Measurements from ENCODE around the gene TIMM44.

TIMM44 gene

DNA sequence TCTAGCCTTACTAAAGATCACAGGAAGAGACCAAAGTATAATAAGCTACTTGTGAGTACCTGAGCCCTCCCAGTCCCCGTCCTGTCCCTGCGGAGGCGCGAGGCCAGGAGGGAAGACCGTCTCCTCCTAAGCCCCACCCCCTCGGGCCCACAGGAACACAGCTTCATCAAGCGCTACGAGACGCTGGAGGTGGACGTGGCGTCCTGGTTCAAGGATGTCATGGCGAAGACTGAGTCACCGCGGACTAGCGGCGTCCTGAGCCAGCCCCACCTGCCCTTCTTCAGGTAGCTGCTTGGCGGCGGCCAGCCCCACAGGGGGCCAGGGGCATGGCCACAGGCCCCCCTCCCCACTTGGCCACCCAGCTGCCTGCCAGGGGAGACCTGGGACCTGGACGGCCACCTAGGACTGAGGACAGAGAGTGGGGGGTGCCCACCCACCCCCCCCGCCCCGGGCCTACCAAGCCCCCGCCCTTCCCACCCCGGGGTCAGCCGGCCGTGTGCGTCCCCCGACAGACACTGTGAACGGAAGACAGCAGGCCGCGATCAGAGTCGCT, 31.2 kb downstream of the TIMM44 start:
- DNase-seq = no peak

DNA sequence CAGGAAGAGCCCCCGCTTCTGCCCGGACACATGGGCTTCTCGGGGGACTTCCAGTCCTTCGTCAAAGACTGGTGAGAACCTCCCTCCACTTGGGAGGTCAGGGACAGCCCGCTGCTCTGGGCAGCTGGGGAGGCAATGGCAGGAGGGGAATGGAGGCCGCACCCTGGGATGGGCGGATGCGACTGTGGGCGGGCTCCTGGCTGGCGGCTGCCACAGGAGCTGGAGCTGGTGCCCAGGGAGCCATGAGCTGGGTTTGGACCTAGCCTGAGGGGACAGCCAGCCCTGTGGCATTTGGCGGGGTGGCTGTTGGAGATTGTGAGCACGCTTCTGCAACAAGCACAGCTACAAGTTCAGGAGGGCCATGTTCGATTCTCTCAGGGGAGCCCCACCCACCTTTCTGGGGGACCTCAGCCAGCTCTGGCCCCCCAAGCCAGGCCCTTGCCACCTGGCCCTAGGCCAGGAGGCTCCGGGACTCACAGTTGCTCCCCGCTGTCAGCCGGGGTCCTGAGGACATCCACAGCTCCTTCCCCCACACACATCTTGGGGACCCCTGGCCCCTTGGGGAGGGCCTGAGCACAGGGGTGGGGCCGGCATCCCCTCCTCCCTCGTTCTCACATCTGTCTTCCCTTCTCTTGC, 31.8 kb downstream of the TIMM44 start:
- no peak for DNase-seq

DNA sequence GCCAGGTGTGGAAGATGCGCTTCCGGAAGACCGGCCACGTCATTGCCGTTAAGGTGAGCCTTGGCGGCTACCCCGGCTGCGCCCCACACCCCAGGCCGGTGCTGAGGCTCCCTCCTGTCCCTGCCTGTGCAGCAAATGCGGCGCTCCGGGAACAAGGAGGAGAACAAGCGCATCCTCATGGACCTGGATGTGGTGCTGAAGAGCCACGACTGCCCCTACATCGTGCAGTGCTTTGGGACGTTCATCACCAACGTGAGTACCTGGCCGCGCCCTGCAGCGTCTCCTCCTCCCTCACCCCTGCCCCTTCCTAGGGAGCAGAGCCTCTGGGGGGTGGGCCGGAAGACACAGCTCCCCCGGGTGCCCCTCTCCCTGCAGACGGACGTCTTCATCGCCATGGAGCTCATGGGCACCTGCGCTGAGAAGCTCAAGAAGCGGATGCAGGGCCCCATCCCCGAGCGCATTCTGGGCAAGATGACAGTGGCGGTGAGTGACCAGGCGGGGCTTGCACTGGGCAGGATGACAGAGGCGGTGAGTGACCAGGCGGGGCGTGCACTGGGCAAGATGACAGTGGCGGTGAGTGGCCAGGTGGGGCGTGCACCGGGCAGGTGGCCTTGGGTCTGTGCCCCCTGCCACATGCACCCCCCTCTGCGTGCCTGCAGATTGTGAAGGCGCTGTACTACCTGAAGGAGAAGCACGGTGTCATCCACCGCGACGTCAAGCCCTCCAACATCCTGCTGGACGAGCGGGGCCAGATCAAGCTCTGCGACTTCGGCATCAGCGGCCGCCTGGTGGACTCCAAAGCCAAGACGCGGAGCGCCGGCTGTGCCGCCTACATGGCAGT, 32.9 kb downstream of the TIMM44 start:
- no peak for DNase-seq

DNA sequence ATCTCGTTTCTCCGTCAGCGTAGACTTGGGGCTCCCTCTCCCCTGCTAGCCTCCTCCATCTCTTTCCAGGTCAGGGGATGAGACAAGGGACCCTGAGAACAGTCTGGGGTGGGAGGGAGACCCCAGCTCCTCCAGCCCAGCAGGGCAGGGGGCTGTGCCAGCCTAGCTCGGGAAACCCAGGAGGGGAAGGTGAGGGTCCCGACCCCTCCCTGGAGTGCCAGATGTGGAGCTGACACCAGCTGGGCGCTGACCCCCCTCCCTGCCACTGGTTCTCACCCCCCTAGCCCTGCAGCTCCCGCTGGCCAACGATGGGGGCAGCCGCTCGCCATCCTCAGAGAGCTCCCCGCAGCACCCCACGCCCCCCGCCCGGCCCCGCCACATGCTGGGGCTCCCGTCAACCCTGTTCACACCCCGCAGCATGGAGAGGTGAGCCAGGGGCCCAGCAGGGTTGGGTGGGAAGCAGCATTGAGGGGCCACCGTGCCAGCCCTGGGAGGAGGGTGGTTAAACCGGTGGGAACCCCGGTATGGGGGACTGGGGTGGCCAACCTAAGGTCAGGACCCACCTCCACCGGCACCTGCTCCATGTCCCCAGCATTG, 33.9 kb downstream of the TIMM44 start:
- no peak for DNase-seq

DNA sequence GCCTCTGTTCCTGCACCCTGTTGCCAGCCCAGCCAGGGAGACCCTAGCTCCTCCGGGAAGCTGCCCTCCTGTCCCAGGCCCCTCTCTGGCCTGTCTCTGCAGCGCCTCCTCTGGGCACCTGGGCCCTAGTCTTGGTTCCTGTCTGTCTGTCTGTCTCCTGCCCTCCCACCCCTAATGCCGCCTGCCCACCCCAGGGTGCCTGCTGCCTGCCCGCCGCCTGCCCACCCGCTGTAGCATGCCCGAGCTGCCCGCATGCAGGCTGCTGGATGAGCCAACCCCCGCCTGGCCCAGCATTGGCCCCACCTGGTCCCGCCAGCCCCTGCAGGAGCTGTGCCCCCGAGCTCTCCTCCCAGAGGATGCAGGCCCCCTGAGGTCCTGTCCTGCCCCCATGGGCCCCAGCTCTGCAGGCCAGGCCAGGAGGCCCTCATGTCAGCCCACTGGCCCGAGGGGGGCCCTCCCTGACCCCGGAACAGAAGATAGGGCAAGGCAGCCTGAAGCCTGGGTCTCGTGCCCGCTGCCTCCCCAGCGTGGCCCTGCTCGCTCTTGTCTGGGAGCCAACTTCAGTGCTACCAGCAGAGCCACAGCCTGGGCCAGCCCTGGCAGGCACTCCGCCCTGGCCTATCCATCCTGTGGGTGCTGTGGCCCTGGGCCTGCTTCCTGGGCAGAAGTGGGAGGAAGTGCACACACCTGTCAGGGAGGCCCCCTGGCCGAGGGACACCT, 34.6 kb downstream of the TIMM44 start:
- DNase-seq = no peak

DNA sequence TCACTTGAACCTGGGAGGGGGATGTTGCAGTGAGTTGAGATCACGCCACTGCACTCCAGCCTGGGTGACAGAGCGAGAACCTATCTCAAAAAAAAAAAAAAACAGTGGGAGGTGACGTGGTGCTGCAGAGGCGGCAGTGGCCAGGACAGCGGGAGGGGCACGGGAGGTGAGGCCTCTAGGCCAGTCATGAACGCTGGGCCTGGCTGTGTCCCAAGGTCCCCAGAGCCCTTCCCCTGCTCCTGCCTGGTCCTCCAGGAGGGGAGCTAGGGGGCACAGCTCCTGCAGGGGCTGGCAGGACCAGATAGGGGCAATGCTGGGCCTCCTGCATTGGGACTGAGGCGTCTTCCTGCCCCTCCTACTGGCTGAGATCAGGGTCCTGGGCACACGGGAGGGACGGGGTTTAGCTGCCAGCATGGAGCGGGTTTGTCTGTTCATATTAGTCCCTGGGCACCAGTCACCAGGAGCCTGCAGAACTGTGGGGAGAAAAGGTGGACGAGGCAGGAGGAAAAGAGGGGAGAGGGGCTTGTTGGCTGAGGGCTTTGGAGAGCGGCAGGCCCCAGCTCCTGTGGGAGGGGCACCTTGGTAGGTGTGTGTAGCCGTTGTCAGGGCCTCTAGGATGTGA, 35.3 kb downstream of the TIMM44 start:
- DNase-seq = no peak

DNA sequence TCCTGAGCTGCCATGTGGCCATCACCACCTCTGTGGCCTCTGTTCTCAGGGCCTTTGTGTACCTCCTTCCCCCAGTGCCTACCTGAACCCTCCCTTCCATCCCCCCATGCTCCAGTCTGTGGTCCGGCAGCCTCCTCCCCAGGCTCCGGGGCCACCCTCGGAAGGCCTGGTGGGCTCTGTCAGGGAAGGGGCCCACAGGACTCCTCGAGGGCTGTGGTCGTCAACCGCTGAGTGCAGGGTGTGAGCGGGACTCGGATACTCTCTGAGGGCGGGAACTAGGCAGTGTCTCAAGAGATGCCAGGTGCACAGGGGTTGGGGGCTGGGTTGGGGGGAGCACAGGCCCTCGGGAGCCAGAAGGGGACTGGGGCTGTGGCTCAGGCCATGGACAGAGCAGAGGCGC, 35.9 kb downstream of the TIMM44 start:
- DNase-seq = no peak

- no peak for DNase-seq
These were observed 36.3 kb downstream of the TIMM44 start for GRCh38 chr19:7907122-7907521.

- no peak for DNase-seq
These were observed 37.6 kb downstream of the TIMM44 start for GRCh38 chr19:7905859-7906258.

- DNase-seq = no peak
These were observed 38.2 kb downstream of the TIMM44 start for GRCh38 chr19:7905268-7905667.

- DNase-seq = peak; percentile 61
These were observed 39.1 kb downstream of the TIMM44 start for GRCh38 chr19:7904074-7905020.

DNA sequence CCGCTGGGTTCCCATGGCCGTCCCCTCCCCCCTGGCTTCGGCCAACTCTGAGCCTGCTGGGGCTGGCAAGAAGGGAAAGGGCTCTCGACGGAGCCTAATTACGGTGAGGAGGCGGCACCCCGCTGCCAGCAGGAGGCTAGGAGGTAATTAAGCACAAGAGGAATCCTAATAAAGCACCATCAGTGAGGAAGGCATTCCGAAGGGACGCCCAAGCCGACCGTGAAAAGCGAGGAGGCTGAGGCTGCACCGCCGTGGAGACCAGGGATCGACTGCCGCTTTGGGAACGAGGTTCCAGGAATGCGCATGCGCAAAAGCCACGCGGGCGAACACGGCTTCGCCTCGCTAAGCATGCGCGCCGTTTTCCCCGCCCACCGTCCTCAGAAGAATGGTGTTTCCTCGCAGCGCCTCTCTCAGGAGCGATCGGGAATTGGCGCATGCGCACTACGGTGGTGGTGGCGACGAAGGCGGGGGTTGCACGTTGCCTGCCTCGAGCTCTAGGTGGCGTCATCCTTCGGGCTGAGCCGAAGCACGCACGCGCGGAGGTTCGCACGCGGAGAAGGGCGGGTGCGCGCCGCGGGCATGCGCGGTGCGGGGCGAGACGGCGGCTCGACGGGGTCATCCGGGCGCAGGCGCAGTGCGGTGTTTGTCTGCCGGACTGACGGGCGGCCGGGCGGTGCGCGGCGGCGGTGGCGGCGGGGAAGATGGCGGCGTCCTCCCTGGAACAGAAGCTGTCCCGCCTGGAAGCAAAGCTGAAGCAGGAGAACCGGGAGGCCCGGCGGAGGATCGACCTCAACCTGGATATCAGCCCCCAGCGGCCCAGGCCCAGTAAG, 40.0 kb downstream of the TIMM44 start, which contains the start of gene MAP2K7:
TSS of gene MAP2K7 (plus strand) at position 634 of the 830 bp plus-strand sequence. CDS start at position 702, 68 bp downstream.
- peak; percentile 100 for DNase-seq

DNA sequence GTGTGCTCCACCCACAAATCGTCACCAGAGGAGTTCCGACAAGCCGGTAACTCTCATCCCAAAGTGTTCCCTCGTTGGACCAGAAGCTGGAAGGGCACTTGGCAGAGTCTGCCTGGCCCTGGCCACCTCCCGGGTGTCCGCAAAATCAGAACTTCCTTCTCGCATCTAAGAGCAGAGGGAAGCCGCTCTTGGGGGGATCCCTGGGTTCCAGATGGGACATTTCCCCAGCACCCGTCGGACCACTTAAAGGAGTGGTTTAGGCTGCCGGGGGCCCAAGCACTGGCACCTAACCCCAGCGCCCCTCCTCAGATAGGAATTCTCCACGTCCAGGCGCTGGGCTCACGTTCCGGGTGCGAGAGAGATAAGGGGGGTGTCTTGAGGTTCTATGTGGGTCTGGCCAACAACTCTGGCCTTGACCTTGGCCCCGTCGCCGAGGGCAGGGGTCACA, 40.6 kb downstream of the TIMM44 start:
- DNase-seq = no peak

- DNase-seq = no peak
These were observed 42.1 kb downstream of the TIMM44 start for GRCh38 chr19:7901337-7901736.

GRCh38 chr19:7900931-7901330, 42.5 kb downstream of the TIMM44 start:
- DNase-seq = no peak

- DNase-seq = no peak
These were observed 43.0 kb downstream of the TIMM44 start for GRCh38 chr19:7900401-7900870.

DNA sequence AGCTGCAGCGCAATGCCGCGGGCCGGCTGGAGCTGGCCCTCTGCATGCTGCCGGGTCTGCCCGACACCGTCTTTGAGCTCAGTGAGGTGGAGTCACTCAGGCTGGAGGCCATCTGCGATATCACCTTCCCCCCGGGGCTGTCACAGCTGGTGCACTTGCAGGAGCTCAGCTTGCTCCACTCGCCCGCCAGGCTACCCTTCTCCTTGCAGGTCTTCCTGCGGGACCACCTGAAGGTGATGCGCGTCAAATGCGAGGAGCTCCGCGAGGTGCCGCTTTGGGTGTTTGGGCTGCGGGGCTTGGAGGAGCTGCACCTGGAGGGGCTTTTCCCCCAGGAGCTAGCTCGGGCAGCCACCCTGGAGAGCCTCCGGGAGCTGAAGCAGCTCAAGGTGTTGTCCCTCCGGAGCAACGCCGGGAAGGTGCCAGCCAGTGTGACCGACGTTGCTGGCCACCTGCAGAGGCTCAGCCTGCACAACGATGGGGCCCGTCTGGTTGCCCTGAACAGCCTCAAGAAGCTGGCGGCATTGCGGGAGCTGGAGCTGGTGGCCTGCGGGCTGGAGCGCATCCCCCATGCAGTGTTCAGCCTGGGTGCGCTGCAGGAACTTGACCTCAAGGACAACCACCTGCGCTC, 43.6 kb downstream of the TIMM44 start:
- no peak for DNase-seq

GRCh38 chr19:7898967-7899366, 44.5 kb downstream of the TIMM44 start:
- no peak for DNase-seq

DNA sequence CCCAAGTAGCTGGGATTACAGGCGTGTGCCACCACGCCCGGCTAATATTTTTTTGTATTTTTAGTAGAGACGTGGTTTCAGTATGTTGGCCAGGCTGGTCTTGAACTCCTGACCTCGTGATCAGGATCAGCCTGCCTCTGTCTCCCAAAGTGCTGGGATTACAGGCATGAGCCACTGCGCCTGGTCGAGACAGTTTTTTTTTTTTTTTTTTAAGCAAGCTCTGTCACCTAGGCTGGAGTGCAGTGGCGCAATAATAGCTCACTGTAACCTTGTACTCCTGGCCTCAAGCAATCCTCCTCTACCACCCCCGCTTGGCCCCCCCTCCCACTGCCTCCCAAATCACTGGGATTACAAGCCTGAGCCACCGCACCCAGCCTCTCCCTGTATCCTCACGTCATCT, 46.2 kb downstream of the TIMM44 start:
- no peak for DNase-seq

- DNase-seq = no peak
These were observed 47.9 kb downstream of the TIMM44 start for GRCh38 chr19:7895565-7895964.
